ENCODE results near the gene FEV.

FEV gene

GRCh38 chr2:218979846-218980734 is 4.9 kb downstream of the FEV start:
- peak in 46 of 51 donors; percentile 3 to 80 (median 55) for DNase-seq

DNA sequence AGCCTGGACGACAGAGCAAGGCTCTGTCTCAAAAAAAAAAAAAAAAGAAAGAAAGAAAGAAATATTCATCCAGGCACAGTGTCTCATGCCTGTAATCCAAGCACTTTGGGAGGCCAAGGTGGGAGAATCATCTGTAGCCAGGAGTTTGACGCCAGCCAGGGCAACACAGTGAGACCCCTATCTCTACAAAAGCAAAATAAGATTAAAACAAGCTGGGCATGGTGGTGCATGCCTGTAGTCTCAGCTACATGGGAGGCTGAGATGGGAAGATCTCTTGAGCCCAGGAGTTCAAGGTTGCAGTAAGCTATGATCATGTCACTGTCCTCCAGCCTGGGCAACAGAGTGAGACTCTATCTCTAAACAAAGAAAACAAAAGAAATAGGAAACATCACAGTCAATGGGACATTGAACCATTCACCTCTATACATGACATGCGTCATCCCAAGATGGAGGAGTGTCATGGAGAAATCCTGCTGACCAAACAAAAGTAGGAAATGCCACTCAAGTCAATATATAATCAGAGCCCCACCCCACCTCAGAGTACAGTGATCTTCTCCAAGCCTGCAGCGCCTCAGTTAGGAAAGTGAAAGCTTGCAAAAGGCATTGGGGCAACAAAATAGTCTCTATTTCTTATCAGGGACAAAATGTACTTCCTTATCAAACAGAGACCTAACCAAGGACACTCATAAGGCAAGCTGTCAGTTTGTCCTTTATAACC is 9.8 kb downstream of the FEV start:
- no peak for DNase-seq

DNA sequence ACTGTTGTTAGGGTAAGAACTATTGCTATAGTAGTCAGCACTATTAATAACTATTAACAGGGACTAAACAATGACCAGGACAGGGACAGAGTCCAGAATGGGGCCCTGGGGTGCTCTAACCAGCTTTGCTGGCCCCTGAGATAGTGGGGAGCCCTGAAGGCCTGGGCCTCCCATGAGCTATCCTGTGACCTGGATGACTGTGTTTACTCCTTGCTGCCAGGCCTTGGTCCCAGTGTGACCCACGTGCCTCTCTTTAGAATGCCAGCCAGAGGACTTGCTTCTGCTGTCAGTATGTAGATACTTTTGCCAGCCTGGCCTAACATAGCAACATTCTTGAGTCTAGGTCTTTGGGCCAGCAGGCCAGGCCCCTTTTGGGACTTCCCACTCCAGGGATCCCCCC is 14.1 kb downstream of the FEV start:
- DNase-seq = no peak

DNA sequence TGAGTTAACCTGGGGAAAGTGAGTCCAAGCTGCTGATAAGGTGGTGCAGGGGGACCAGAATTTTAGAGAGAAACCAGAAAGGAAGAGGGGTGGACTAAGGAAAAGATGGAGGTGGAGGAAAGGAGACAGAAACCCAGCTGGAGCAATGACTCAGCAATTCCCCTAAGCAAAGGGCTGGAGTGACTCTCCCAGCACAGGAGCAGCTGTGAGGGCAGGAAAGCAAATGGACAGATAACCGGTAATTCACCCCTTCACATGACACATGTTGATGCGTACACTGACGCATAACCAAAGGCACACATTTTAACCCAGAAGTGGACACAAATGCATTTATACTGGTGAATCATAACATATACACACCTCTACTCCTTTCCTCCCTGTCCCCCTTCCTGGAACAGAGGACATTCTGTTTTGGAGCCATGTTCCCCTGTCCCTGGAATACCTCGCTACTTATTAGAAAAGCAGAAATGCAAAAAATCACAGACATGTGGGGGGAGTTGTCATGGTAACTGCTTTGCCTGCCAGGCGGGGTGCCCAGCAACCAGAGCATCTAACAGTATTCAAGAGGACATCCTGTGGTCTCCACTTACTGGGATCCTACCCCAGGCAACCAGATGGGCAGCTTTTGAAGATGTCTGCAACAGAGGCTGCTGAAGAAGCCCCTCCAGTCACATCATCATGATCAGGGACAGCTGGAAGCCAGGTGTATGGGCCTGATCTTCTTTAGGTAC is 20.8 kb downstream of the FEV start:
- DNase-seq = peak in 5 of 51 donors; percentile 15 to 51 (median 34)

GRCh38 chr2:218963601-218964000 is 21.4 kb downstream of the FEV start:
- DNase-seq = no peak

GRCh38 chr2:218962859-218963492 is 22.0 kb downstream of the FEV start:
- peak in 40 of 51 donors; percentile 5 to 84 (median 56) for DNase-seq

GRCh38 chr2:218961651-218962570 is 23.1 kb downstream of the FEV start:
- peak in 3 of 51 donors; percentile 15 to 24 (median 24) for DNase-seq

DNA sequence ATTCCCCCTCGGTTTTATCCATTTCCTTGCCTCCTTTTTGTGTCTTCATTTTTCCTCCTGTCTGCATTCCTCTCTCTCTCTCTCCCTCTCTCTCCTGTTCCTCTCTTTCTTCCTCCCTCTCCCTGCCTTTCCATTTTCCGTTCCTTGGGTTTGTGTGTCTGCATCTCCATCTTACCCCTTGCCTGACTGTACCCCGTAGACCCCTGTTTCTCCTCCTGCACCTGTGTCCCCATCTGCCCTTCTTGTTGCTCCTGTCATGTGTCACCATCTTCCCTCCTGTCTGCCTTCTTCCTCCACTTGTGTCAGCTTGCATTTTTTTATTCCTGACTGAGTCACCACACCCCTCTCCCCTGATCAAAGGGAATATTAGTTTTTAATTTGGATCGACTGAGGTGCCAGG is 23.8 kb downstream of the FEV start:
- no peak for DNase-seq

DNA sequence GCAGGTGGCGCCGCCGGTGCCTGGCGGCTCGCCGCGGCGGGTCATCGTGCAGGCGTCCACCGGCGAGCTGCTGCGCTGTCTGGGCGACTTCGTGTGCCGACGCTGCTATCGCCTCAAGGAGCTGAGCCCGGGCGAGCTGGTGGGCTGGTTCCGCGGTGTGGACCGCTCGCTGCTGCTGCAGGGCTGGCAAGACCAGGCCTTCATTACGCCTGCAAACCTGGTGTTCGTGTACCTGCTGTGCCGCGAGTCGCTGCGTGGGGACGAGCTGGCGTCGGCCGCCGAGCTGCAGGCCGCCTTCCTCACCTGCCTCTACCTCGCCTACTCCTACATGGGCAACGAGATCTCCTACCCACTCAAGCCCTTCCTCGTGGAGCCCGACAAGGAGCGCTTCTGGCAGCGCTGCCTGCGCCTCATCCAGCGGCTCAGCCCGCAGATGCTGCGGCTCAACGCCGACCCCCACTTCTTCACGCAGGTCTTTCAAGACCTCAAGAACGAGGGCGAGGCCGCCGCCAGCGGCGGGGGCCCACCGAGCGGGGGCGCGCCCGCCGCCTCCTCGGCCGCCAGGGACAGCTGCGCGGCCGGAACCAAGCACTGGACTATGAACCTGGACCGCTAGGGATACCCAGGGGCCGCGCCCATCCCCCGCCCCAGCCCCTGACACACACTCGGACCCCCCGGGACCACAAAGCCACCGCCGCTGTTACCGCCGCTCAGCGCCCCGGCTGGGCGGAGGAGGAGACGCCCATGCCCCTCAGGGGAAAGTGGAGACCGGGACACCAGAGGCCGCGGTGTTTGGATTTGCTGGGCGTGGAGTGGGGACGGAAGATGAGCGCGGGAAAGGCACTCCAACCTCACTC is 24.4 kb downstream of the FEV start:
- no peak for DNase-seq

DNA sequence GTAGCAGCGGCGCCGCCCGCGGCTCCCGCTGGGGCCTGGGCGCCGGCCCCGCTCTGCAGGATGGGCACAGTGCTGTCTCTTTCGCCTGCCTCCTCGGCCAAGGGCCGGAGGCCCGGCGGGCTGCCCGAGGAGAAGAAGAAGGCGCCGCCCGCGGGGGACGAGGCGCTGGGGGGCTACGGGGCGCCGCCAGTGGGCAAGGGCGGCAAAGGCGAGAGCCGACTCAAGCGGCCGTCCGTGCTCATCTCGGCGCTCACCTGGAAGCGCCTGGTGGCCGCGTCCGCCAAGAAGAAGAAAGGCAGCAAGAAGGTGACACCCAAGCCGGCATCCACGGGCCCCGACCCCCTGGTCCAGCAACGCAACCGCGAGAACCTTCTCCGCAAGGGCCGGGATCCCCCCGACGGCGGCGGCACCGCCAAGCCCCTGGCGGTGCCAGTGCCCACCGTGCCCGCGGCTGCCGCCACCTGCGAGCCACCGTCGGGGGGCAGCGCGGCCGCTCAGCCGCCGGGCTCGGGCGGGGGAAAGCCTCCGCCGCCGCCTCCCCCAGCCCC is 25.1 kb downstream of the FEV start:
- DNase-seq = no peak

GRCh38 chr2:218959141-218959731 is 25.7 kb downstream of the FEV start, which contains the start of gene CDK5R2:
Gene CDK5R2 (plus strand): TSS chr2:218959666. CDS start chr2:218959821, 155 bp downstream.
- DNase-seq = peak in 47 of 51 donors; percentile 20 to 89 (median 68)

- no peak for DNase-seq
Observed at GRCh38 chr2:218958276-218958675, 26.7 kb downstream of the FEV start.

GRCh38 chr2:218957671-218958070 is 27.3 kb downstream of the FEV start:
- DNase-seq = peak in 1 of 51 donors; percentile 10

GRCh38 chr2:218956039-218956438 is 28.9 kb downstream of the FEV start:
- DNase-seq = peak in 1 of 51 donors; percentile 2

DNA sequence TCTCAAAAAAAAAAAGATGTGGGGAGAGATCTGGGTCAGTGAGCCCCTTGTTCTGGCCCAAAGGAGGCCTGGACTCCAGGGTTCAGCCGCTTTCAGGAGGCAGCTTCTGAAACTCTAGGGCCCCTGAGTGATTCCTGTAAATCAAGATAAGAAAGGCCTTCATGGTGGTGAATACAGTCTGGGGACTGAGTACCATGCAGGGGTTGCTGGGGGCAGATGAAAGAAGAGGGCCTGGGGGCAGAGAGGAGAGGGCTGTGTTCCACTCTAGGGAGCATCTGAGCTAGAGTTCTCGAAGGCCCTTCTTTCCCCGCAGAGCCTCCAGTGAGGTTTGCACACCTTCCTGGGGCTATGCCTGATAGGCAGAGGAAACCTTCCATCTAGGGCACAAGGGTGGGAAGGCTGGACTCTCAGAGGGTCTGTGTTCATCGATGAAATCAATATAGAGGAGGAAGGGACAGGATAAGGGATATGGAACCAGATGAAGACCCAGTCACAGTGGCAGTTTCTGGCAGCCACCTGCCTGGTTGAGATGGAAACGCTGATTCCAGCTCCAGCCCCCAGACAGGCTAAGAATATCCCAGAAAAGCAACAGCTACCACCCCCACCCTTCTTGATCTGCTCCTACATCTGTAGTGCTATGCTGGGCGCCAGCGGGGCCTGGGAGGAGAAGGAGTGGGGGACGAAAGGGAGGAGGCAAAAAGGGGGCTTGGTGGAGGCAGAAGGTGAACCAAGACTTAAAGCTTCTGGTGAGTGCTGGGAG is 30.3 kb downstream of the FEV start:
- peak in 5 of 51 donors; percentile 13 to 72 (median 43) for DNase-seq

GRCh38 chr2:218953366-218953954 is 31.5 kb downstream of the FEV start:
- no peak for DNase-seq

- no peak for DNase-seq
Observed at GRCh38 chr2:218952160-218952559, 32.8 kb downstream of the FEV start.
